ENCODE results near the gene DUSP10.
A peak's percentile ranks its signal among the peaks of the same experiment; 100 is the strongest.

DUSP10 gene

DNA sequence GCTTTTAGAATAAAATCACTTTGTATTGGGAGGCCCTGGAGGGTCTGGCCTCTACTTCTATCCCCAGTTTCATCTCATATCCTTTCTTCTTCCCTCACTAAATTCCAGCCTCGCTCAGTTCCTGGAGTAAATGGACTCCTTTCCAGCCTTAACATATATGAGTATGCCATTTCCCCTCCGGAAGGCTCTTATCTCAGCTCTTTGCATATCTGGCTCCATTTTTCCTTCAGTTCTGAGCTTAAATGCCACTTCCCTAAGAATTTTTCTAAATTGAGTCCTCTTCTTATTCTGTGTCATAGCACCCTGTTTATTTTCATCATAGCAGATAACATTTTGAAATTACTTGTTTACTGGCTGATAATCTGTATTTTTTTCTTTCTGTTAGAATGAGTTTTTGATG is 20.2 kb upstream of the DUSP10 start:
- no peak for DNase-seq

DNA sequence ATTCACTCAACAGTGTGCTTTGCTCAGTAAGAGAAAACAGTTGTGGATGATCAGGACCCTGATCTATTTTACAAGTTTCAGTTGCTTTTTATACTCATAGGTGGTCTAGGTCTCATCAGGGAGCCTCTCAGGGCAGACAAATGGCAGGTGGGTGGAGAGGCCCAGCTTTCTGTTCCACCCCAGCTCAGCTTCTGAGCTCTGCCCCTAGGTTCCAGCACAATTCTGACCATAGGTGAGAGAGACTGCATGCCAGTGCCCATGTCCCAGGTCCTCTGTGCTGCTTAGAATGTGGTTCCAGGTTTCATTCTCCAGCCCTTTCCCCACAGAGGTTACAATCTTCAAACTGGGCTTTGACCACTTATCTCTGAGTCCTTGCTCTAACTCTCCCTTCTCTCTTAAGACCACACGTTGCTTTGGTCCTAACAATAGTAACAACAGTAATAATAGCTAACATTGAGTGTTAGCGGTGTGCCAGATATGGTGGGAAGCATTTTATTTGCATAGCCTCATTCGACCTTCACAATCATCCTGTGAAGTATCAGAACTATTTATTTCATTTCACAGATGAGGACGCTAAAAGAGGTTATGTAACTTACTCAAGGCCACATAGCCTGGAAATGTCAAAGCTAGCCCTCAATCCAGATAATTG is 19.6 kb upstream of the DUSP10 start:
- no peak for DNase-seq

DNA sequence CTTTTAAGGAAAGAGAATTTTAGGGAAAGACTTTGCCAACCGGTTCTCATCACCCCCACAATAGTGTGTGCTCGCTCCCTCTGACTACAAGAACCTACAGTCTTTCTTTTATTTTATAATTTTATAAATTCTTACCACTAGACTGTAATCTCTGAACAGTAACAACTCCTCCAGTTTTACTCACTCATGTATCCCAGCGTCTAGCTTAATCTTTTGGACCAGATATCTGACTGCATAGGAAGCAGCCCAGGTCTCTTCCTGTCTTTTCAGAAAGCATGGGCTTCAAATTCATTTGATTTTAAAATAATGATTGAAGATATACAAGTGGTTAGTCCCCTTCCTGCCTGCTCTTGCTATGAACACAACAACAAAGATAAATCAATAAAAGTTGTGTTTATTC is 19.0 kb upstream of the DUSP10 start:
- DNase-seq, result no peak

DNA sequence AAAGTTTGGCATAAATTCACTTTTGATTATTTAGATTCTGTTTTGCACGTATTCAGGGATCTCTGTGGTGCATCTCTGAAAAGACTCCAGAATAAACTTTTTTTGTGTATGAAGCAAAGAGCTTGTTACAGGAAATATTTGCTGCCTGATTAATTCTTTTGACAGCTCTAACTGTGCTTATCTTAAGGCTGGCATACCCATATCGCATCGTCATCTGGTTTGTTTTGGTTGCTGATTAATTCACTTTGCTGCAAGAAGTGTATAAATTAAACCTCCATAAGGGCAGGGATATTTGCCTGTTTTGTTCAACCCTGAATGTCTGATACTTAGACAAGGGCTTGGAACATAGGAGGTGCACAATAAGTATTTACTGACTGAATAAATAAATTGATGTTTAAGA is 17.5 kb upstream of the DUSP10 start:
- no peak for DNase-seq

DNA sequence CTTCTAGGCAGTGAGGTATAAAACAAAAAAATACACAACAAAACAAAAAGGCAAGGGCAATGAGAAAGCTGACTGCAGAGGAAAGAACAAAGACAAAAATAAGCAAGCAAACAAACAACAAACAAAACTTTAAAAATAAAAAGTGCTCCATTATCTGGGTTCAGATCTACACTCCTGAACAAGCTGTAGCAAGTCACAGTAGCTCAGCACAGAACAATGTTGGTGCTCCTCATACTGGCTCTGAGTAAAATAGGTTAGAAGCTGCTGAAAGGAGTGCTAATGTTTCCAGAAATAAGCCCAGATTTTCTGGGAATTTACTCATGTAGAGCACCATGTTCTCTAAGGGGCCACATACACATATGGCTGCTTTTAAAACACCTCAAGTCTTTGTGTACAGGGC is 16.6 kb upstream of the DUSP10 start:
- DNase-seq, result no peak

DNA sequence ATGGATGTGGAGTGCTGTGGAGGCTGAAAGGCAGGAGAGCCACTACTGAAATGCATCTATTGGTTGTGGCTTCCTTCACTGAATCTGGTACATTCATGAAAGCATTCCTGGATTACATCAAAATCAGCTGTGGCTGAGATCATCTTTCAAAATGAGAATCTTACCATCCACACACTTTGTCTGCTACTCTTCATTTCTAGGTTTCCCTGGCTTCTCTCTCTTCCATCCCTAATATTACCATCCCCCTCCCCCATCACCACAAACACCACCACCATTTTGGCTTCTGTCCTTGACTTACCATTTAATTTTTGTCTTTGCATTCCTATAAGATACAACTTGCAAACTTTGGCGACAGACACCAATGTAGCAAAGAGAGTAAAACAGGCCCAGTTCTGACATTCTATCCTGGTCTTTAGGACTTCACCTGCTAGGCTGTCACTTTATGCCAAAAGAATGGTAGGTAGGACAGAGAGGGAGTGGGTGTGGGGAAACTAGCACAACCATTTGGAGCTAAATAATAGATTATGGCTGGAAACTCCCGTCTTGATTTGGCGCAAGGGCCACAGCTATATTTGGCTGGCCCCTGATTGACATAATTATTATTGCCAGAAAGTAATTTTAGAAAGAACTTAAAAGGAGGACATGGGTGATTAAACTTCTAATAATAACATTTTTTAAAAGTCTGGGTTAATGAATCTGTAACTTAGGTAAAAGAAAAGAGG is 15.1 kb upstream of the DUSP10 start:
- DNase-seq, result no peak

DNA sequence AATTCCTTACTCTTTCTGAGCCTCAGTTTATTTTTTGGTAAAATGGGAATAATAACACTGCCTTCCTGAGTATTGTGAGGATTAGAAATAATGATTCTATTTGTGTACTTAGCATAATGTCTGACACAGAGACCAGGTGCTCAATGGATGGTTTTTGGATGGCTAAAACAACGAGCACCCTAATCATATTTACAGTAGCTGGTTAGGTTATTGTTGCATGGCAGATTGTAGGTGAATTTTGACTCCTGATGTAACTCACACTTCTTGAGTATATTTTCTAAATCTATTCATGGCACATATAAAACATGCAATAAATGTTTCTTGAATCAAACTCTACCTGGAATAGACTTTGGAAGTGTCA is 11.9 kb upstream of the DUSP10 start:
- no peak for DNase-seq

DNA sequence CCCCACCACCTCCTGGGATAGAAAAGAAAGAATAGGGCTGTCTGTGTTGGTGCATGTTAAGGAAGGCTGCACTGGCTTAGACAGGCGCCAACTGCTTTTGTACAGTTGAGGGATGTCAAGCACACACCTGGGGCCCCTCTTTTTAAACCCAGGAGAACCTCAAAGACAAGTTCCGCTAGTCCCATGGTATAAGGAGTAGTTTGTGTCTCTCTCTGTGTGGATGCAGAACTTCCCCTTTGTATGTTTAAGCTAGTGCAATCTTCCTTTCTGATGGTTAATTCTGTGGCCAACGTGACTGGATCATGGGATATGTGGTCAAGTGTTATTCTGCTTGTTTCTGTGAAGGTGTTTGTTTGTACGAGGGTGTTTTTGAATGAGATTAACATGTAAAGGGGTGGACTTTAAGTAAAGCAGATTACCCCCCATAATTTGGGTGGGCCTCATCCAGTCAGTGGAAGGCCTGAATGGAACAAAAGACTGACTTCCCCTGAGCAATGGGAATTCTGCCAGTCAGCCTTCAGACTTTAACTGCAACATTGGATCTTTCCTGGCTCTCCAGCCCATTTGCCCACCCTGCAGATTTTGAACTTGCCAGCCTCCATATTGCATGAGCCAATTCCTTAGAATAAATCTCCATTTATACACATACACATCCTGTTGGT is 9.5 kb upstream of the DUSP10 start:
- no peak for DNase-seq

DNA sequence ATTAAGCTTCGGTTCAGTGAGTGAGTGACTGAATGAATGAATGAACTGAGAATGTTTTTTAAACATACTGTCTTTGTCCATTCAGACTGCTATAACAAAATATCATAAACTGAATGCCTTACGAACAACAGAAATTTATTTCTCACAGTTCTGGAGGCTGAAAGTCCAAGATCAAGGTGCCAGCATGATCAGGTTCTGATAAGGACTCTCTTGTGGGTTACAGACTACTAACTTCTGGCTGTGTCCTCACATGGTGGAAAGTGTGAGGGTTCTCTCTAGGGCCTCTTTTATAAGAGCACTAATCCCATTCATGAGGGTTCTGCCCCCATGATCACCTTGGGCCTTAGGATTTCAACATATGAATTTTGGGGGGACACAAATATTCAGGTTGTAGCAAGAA is 7.1 kb upstream of the DUSP10 start:
- DNase-seq, result no peak

DNA sequence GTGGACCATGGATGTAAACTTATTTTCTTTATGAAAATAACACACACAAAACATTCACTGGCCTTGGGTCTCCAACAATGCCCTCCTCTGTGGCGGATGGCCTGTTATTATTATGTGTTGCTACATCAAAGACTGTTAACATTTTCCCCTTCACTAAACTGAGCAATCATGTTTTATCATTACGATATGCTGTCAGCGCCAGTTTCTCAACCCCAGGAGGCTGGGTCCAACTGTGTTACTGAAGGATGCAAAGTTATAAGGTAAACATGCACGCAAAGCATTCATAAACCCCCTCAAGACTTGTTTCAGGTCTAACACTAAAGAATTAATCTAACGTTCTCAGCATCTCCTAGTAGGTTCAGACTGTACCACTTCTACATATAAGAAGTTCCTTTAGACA is 6.0 kb upstream of the DUSP10 start:
- no peak for DNase-seq

DNA sequence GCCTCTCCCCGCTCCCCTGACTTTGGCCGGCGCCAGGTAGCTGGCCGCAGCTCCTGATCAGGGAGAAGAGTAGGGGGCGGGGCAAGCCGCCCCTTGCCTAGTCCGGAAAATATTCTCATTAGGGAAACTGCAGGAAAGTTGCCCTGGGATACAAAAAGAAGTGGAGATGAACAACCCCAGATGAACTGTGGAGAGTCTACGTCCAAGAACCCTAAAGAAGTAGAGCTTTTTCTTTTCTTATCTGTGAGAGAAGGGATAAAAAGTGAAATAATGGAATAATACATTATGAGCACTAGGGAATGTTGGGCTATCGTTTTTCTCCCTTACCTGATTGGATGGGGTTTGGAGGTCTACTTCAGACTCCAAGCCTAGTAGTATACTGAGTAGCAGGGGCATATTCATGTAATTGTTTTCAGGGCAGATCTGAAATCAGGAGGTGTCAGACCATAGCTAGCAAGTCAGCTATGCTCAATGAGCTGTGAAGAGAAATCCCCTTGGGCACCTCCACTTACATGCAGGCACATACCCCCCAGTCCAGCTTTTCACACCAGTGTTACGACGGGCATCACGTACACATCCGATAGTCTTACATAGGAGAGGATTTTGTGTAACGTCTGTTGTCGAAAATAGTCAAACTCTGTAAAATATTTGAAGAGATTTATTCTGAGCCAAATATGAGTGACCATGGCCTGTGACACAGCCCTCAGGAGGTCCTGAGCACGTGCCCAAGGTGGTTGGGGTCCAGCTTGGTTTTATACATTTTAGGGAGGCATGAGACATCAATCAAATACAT is 1.7 kb upstream of the DUSP10 start:
- no peak for DNase-seq

DNA sequence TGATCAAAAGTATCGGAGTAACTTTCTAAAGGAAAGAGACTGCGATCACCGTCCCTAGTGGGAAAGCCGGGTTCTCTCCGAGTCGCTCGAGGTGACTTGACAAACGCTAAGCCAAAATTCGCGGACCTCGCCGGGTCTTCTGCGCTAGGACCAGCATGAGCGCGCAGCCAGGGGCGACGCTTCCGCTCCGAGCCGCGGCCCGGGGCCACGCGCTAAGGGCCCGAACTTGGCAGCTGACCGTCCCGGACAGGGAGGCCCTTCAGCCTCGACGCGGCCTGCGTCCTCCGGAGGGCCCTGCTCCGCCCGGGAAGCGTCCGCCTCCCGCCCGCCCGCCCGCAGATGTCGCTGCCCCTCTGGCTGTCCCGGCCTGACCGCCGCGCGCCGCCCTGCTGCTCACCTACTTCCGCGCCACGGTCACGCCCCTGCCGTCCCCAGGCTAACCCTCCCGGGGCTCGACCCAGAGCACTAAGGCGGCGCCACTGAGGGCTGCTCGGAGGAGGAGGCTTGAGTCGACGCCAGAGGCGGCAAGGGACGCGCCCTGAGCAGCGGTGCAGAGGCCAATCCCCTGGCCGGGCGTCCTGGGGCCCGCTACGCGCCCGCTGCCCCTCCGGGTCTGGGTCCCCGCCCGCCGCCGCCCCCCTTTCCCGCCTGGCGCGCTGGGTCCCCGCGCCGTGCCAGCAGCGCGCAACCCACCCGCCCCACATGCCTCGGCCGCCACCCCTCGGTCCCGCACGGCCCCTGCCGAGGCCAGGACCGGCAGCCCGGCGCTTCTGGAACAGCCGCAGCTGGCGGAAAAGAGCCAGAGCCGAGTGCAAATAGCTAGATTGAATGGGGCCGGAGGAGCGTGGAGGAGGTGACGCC is 896 bp upstream of the DUSP10 start:
- DNase-seq, result peak; percentile 84

DNA sequence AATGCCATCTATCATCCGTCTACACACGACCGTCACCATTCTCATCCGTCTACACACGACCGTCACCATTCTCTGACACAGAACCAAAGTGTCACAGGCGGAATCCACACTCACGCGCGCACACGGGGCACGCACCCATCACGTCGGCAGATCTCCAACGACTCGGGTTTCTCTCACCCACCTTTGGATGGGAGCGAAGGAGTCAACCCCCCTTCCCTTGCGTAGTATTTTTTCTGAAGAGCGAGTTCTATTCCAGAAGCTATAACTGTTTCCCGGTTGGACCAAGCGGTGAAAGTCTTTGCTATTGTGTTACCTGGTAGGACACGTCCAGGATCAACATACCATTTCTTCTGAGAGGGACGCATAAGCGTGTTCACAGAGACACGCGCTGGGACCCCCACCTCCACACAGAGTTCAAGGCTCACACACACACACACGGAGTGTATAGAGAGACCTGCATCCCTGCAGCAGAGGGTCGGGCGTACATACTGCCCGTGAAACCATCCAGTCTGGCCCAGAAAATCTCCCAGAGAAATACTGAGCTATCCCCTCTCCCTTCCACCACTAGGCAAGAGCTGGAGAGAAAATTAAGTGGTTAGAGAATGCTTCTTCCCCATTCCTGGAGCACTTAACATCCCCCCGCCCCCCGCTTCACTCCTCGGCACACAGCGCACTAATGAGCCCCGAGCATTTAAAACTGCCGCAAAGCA is 741 bp downstream of the DUSP10 start:
- peak; percentile 44 for DNase-seq

DNA sequence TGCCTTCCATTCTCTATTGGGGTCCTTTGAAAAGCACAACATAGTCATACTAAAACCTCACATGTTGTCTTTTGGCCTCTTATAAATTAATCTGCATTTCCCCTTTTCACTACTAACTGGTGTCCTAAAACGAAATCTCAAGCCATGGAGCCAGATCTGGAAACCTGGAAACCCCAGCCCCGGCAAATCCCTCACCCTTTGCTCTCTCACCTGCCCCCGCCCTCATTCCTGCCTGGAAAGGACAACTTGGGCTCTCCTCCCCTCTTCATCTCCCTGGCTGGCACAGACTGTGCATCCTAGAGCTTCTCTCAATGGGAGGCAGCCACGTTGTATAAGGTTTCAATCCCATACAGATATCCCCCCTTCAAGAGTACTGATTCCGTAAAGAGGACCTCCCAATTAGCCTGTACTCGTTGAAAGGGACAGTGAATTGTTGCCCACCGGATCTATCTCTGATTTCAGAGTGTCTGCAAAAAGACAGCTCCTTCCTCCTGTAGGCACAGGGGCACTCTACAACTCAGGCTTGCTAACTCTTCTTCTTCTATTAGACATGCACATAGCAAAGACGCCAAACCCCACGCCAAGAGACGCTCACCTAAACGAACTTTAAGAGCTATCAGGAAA is 1.4 kb downstream of the DUSP10 start:
- no peak for DNase-seq

DNA sequence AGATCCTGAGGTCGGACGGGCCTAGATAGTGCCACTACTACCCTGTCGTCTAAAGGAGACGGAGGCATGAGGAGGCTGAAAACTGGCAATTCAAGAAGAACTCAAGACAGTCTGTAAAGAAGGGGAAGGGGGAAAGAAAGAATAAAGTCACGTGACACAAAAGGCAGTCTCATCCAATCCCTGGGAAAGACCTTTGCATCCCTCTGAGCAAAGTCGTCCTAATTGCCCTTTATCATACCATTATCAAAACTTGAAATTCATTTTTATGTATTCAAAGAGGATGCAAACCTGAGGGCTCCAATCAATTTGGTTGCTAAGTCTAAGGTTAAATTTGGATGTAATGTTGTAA is 2.2 kb downstream of the DUSP10 start:
- no peak for DNase-seq

DNA sequence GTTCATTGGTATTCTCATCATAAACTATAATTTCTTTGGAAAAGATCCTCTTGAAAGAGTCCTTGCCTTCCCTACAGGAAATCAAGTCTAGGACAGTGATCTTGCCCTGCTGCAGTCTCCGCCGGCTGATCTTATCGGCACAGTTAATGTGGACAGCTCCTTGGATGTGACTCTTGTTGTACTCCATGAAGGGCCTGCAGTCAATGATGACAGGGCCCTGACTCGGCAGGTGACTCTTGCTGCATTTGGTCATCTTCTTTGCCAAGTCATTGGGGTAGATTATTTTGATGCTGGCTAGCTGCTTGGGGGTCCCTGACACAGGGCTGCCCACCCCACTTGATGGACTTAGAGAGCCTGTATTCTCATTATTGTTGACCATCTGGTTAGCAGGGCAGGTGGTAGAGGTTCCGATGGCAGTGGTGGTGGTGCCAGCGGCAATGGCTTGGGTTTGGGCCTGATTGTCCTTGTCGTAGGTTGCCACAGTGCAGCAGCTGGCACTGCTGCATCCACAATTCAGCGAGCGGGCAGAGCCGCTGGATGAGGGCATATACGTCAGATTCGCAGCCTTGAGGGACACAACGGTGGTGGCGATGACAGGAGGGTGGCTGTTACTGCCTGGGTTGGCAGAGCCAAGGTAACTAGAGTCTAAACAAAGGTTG is 2.7 kb downstream of the DUSP10 start:
- no peak for DNase-seq

DNA sequence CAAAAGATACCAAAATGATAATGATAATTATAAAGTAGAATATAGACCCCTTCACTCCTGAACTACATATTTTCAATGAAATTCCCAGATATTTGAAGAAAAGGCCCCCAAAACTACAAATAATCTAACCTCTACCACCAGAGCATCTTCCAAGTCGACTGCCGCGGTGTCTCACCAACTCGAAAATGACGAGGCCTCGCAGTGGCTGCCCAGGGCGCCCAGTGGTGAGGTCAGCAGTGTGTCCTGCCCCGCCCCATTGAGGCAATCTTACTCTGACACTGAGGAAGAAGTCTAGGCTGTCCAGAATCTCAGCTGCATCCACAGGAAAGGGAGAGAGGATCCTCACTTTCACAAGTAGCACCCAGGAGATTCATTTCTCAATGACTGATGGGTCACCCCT is 5.2 kb downstream of the DUSP10 start:
- no peak for DNase-seq

DNA sequence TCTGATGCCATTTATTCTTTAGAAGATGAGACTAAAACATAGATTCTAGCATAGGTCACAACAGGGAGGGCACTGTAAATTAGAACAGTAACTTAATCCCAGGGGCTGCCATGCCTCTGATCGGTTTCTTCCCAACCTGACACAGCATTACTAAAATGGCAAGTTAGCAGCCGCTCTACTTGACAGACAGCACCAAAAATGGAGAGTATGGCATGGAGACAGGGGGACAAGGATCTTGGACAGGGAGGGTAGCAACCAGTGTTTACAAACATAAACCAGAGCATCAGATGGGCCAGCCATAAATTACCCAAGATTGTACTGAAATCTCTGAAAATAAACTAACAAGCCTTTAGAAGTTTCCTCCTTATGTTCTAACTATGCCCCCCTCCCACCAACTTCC is 5.9 kb downstream of the DUSP10 start:
- DNase-seq, result no peak

DNA sequence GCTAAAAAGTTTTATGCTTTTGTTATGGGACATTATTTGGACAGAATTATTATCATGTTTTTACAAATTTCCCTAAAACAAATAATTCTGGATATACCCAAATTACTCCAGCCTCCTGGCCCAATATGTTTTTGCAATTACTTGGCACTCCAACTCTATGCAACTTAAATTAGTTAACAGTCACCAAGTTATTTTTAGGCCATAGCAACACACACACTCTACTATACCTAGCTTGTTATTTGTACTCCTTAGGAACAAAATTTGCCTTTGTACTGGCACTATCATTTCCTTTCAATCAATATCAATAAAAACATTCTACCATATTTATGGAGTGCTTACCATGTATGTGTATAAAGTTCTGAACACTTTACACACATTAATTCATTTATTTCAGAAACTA is 7.7 kb downstream of the DUSP10 start:
- DNase-seq, result no peak

DNA sequence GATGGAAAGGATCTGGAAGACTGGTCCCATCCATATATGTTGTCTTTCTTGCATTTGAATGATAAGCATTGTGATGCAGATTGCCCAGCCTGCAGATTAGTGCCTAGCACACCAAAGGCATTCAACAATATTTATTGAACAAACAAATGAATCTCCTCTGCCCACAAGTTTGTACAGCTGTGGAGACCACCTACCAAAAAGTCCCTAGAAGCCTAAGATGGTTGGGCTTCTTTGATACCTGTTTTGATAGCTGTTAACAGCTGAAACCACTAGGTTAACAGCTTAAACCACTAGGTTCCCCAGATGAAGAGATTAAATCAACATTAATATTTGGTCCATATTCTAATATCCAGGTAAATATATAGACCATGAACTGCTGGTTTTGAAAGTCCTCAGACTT is 9.8 kb downstream of the DUSP10 start:
- no peak for DNase-seq

DNA sequence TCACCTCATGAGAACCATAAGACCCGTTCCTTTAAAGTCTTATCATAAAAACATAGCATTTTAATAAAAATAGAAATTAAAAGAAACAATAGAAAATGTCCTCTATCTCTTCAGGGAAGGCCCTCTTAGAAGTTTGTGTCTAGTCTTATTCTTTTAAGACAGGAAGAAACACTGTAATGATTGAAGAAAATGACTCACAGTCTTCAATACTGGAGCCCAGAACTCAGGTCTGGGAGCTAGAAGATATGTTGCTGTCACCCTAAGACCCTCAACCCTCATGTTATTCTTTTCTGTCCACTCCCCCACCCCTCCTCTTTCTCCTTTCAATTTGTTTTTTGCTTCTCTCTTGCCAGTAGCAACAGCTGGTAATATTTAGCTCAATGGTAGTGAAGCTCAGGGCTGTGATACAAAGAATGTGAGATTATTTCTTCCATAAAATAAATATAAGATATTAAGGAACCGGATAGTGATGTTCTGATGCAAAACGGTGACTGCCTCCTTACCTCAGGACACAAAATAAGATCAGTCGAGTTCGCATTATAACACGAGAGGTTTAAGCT is 12.0 kb downstream of the DUSP10 start:
- no peak for DNase-seq

Measured in stimulated activated CD8-positive, alpha-beta memory T cell treated with anti-CD3 and anti-CD28 coated beads, Interleukin-4, amount 100 ng/mL, for 48 hours (primary cell).